ENCODE data around the gene KRT82. TPM values are rescaled to one million over a fixed set of nuclear protein-coding genes. Genes with fewer than 3 reads are reported as not detected.

Gene KRT82
- total and polyA plus RNA-seq, 4 donors: not detected

DNA sequence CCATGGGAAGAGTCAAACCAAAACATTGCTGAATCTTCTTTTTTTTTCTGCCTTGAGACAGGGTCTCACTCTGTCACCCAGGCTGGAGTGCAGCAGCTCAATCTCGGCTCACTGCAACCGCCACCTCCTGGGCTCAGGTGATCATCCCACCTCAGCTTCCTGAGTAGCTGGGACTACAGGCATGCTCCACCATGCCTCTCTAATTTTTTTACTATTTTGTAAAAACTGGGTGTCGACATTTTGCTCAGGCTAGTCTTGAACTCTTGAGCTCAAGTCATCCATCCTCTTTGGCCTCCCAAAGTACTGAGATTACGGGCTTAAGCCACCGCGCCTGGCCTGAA is 29.5 kb upstream of the KRT82 start:
- no peak for DNase-seq (ENCODE audit: low spot score)
- Histone ChIP-seq H3K4me1 (ENCODE audit: control insufficient read depth in 4 of 4, insufficient read depth in 4 of 4, low read length in 3 of 4) (no peaks in the 10 kb centered on the region), H3K9ac (ENCODE audit: low read depth in 1 of 2, low read length in 2 of 2) (no peak overlapping the region), H3K36me3 (ENCODE audit: control insufficient read depth in 4 of 4, insufficient read depth in 3 of 4, low read depth in 1 of 4, low read length in 3 of 4) (no peaks in the 10 kb centered on the region), H3K4me3 (ENCODE audit: low read depth in 1 of 3, low read length in 3 of 3) (no peak overlapping the region), H3K27me3 (ENCODE audit: control insufficient read depth in 4 of 4, insufficient read depth in 4 of 4, low read length in 3 of 4) (peaks cover 0 to 8% (median 0%) of the 10 kb centered on the region in 4 donors), H3K27ac (ENCODE audit: low read depth in 1 of 2, low read length in 2 of 2) (no peak overlapping the region), H3K9me3 (ENCODE audit: control insufficient read depth in 4 of 4, low read length in 3 of 4) (no peaks in the 10 kb centered on the region)
- no peak for TF ChIP-seq TAF1 (conservative IDR thresholded peaks at IDR 0.05)
- no peak for TF ChIP-seq FOXA1 (IDR thresholded peaks at IDR 0.05)
- TF ChIP-seq GABPA (IDR thresholded peaks at IDR 0.05 in 1 of 2, conservative IDR thresholded peaks at IDR 0.05 in 1 of 2): no peak
- TF ChIP-seq HNF4G (IDR thresholded peaks at IDR 0.05): no peak
- TF ChIP-seq RXRA (IDR thresholded peaks at IDR 0.05): no peak
- no peak for TF ChIP-seq NR2F2 (IDR thresholded peaks at IDR 0.05)
- no peak for TF ChIP-seq RAD21 (IDR thresholded peaks at IDR 0.05)
- TF ChIP-seq FOXA2 (IDR thresholded peaks at IDR 0.05): no peak
- no peak for TF ChIP-seq JUND (IDR thresholded peaks at IDR 0.05)
- TF ChIP-seq EGR1 (IDR thresholded peaks at IDR 0.05; ENCODE audit: low read depth in 2 of 2): no peak
- TF ChIP-seq YY1 (IDR thresholded peaks at IDR 0.05): no peak
- no peak for TF ChIP-seq HNF4A (conservative IDR thresholded peaks at IDR 0.05)
- no peak for TF ChIP-seq SP1 (IDR thresholded peaks at IDR 0.05)
- TF ChIP-seq ATF3 (IDR thresholded peaks at IDR 0.05): no peak
- TF ChIP-seq, protein P1, sequence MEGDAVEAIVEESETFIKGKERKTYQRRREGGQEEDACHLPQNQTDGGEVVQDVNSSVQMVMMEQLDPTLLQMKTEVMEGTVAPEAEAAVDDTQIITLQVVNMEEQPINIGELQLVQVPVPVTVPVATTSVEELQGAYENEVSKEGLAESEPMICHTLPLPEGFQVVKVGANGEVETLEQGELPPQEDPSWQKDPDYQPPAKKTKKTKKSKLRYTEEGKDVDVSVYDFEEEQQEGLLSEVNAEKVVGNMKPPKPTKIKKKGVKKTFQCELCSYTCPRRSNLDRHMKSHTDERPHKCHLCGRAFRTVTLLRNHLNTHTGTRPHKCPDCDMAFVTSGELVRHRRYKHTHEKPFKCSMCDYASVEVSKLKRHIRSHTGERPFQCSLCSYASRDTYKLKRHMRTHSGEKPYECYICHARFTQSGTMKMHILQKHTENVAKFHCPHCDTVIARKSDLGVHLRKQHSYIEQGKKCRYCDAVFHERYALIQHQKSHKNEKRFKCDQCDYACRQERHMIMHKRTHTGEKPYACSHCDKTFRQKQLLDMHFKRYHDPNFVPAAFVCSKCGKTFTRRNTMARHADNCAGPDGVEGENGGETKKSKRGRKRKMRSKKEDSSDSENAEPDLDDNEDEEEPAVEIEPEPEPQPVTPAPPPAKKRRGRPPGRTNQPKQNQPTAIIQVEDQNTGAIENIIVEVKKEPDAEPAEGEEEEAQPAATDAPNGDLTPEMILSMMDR (IDR thresholded peaks at IDR 0.05; ENCODE audit: low read depth, low read length, missing input control): no peak
- TF ChIP-seq, protein P2, sequence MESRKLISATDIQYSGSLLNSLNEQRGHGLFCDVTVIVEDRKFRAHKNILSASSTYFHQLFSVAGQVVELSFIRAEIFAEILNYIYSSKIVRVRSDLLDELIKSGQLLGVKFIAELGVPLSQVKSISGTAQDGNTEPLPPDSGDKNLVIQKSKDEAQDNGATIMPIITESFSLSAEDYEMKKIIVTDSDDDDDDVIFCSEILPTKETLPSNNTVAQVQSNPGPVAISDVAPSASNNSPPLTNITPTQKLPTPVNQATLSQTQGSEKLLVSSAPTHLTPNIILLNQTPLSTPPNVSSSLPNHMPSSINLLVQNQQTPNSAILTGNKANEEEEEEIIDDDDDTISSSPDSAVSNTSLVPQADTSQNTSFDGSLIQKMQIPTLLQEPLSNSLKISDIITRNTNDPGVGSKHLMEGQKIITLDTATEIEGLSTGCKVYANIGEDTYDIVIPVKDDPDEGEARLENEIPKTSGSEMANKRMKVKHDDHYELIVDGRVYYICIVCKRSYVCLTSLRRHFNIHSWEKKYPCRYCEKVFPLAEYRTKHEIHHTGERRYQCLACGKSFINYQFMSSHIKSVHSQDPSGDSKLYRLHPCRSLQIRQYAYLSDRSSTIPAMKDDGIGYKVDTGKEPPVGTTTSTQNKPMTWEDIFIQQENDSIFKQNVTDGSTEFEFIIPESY (IDR thresholded peaks at IDR 0.05): no peak
- no peak for TF ChIP-seq REST (IDR thresholded peaks at IDR 0.05)
- no peak for TF ChIP-seq MAX (IDR thresholded peaks at IDR 0.05)
- WGBS: 95% methylated on average over 6 of the region's 6 CpGs

All from liver (tissue), 9 donors.